NCI-H187 (cell line): Measurements from ENCODE around the gene THBS4.
"Not testable (repeated sequence)": the region's sequence is repeated elsewhere in the genome, so short reads cannot be mapped to it uniquely, and the experiment has no call there.

Source experiments
- DNase-seq, 2 experiments: peaks; one replicate each; lab custom pipeline; 2025; lab: John Stamatoyannopoulos, UW

The THBS4 gene

GRCh38 chr5:80076131-80077050 lies 41.2 kb downstream of the THBS4 start:
- no peak for DNase-seq

DNA sequence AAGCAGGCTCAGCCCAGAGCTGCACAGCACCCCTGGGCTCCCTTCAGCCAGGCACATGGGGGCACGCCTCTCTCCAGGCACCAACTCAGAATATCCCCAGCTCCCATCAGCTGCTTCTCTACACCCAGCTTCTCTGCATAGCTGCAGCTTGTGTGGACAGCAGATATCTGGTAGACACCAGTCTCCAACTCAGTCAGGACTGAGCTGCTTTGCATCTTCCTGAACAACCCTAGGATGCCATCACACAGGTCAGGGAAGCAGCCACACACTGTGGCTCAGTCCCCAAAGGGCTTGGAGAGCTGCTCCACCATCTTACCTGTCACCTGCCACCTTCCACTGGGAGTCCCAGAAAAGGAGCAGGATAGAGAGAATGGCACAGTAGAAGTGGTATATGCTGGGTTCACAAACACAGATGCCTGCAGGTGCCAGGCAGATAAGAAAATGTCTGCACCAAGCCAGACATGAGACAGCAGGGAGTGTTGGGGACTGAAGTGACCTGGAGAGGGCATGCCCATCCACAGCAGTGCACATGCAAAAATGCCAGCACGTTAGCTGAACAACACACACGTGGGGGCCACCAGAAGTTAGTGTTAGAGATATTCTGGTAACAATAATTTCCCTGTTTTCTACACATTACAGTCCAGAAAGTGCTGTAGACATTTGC lies 42.0 kb downstream of the THBS4 start:
- no peak for DNase-seq

DNA sequence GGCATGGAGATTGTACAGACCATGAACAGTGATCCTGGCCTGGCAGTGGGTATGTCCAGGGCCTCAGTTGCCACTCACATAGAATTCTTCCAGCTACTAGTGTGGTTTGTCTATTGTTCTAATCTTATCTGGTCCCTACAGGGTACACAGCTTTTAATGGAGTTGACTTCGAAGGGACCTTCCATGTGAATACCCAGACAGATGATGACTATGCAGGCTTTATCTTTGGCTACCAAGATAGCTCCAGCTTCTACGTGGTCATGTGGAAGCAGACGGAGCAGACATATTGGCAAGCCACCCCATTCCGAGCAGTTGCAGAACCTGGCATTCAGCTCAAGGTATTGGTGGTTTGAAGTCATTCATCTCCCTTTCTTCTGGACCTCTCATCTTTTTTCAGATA lies 43.8 kb downstream of the THBS4 start:
- DNase-seq, result no peak

GRCh38 chr5:80082281-80082680 lies 47.1 kb downstream of the THBS4 start:
- no peak for DNase-seq

DNA sequence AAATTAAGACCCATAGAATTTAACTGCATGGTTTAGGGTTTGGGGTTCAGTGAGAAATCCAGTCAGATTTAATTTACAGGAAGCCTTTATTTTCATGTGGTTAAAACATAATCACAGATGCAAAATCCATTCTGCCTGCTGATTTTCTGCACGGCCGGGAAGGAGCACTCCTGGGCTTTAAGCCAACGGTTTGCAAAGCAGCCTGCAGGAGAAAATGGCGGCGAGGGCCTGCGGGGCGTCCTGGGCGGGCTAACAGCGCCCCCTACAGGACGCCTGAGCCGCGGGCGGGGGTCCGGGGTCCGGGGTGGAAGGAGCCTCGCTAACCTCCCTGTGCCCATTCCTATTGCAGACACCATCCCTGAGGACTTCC lies 47.6 kb downstream of the THBS4 start:
- DNase-seq, result peak; percentile 34 to 59

DNA sequence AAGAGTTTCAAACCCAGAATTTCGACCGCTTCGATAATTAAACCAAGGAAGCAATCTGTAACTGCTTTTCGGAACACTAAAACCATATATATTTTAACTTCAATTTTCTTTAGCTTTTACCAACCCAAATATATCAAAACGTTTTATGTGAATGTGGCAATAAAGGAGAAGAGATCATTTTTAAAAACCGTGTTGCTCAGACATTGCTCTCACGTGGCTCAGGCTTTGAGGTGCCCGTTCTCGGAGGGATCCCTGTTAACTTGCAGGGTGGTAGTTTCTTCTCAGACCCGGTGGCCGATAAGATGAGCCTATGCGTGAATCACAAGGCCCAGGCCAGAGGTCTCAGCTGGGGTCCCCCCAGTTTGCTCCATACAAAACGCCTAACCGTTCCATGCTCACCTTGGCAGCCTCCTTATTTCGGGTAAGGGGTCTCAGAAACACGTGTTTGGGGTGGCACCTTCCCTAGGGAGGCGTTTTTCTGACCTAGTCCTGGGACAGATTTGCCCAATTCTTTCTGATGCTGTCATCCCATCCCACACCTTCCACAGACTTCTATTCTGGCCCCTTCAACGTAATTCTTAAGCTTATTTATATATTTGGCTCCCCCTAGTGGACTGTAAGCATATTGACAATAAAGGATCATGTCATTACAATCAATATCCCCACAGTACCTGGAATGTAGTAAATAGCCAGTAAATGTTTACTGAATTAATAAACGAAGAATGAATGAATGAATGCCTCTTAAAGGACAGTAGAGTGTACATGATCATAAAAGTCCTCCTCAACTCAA lies 48.1 kb downstream of the THBS4 start:
- peak; percentile 32 to 42 for DNase-seq

GRCh38 chr5:80090884-80091166 lies 55.7 kb downstream of the THBS4 start:
- no peak for DNase-seq

GRCh38 chr5:80091792-80092192 lies 56.6 kb downstream of the THBS4 start:
- DNase-seq, result not testable (repeated sequence)

DNA sequence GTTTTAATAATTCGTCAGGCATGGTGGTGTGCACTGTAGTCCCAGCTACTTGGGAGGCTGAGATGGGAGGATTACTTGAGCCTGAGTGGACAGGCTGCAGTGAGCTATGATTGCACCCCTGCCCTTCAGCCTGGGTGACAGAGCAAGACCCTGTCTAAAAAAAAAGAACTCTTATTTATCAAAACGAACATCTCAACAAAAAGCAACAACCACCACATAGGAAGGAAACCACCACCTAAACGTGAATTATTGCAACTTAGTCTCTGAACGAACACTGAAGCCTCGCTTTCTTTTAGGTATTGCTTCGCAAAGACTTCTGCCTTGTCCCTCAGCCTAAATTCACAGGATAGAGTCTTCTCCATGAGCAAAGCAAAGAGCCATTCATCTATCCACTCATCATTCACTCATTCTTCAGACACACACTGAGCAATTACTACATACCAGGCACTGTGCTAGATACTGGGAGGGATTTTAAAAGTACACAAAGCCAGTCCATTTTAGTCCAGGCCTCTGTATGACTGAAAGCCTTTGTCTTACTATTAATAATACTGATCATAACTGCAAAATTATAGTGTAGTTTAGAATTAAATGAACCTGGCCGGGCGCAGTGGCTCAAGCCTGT lies 57.4 kb downstream of the THBS4 start:
- no peak for DNase-seq

- no peak for DNase-seq
These were observed 58.6 kb downstream of the THBS4 start for GRCh38 chr5:80093796-80094195.

DNA sequence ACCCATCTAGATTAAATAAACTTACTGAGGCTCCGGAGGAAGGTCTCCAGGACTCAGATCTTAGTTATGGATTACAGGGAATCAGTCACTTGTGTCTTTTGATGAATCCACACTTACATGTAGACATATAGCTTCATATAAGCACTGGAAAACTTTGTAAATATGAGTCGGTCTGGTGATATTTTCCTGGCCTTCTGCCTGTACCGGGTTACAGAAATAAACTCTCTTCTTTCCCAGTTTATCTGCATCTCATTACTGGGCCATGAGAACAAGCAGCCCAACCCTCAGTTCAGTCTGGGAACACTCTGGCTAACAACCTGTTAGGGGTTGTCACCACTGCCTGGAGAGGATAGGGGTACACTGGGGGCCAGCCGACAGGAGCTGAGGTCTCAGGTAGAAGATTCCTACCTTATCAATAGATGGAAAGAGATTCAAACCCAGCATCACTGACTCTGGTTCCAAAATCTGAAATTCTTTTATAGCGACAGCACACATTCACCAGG lies 59.1 kb downstream of the THBS4 start:
- DNase-seq, result no peak

DNA sequence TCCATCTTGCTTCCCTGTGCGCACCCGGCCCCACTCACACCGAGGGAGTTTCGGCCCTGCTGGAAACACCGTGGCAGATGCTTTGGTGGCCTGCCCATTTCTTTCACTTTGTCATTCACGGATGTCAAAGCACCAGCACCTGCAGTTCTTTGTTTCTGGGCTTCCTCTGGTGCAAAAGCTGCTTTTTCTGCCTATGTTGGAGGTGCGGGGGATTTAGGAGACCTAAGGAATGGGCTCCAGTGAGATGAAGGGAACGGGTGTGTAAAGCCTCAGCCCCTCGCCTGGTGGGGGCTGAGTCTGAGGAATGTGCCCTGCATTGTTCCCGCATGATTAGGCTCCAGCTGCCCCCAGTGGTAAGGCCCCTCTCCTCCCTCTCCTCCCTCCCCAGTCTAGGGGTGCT lies 62.3 kb downstream of the THBS4 start:
- DNase-seq, result no peak

- DNase-seq, result no peak
These were observed 66.8 kb downstream of the THBS4 start for GRCh38 chr5:80101993-80102392.

GRCh38 chr5:80103371-80103770 lies 68.2 kb downstream of the THBS4 start:
- DNase-seq, result no peak

GRCh38 chr5:80105698-80106439 lies 70.7 kb downstream of the THBS4 start:
- DNase-seq, result no peak

- no peak for DNase-seq
These were observed 71.8 kb downstream of the THBS4 start for GRCh38 chr5:80106916-80107315.

- no peak for DNase-seq
These were observed 74.7 kb downstream of the THBS4 start for GRCh38 chr5:80109646-80110478.

DNA sequence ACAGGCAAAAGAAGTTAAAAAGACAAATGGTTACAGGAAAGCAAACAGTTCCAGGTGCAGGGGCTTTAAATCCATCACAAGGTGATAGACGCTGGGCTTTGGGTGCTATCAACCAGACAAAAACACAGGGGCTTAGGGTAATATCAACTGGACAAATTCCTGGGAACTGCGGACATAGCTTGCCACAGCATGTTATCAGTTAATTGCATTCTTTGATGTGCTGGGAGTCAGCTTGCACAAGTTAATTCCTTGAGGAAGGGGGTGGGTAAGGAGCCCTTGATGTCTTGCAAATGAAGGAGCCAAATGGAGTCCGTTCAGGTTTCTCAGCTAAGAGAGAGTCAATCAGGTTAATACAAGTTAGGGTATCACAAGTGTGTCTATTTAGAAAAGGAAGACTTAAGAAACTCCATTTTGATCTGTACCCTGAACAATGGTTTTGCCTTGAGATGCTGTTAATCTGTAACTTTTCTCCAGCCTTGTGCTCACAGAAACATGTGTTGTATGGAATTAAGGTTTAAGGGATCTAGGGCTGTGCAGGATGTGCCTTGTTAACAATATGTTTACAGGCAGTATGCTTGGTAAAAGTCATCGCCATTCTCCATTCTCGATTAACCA lies 76.3 kb downstream of the THBS4 start:
- DNase-seq, result not testable (repeated sequence)

DNA sequence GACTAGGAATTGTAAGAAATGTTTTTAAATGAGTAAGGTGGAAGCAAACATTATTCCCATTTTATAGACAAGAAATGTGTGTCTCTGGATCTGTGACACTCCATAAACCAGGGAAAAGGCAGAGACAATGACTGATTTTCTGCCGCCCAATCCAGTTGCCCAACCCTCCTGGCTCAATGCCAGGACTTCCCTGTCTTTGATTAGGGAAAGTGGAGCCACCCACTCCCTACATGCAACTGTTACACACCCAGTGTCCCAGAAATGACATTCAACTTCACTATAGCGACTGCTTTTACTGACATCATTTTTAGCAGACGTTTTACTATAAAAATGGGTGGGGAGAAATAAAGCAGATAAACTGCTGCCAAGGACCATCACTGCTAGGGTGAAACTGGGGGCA lies 79.7 kb downstream of the THBS4 start:
- no peak for DNase-seq

DNA sequence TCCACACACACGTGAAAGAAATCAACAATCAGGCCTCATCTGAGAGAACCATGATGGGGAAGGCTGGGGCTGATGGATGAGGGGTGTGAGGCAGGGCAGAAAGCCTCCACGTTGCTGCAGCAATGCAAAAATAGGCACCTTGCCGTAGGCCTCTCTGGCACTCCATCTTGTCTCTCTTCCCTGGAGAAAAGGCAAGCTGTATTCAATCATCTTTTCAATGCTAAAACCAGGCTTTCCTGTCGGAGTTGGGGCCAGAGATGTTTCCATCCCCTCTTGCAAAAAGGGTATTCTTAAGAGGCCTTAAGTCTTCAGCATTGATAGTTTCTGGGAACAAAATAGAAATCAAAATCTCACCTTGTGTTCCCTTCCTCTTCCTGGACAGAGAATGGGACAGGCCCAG lies 80.9 kb downstream of the THBS4 start:
- DNase-seq, result no peak
